Astrocyte (in vitro differentiated cells and primary cell): ENCODE measurements around the gene RASGRF2. TPM values are rescaled to one million over a fixed set of nuclear protein-coding genes. Genes with fewer than 3 reads are reported as not detected.

Experiments
- DNase-seq: peaks from one replicate; pipeline ENCODE4 v3.0.0-alpha.2; 2010; ENCODE audit warnings: low read depth
- FAIRE-seq: peaks from 2 replicates; lab custom pipeline; 2011; peaks lifted over from hg19 to GRCh38; lab: Jason Lieb, UNC
- H2AFZ ChIP-seq: 2 replicates; pipeline ENCODE4 v1.6.0; 2012; ENCODE audit warnings: low read depth, low read length, inconsistent platforms
- H3K27ac ChIP-seq: 2 replicates; pipeline ENCODE4 v1.5.1; 2011; ENCODE audit warnings: low read depth, low read length, inconsistent platforms
- H3K27me3 ChIP-seq: 2 replicates; pipeline ENCODE4 v1.6.0; 2011; ENCODE audit warnings: low read length, inconsistent platforms; ENCODE audit not compliant: insufficient read depth
- H3K36me3 ChIP-seq: 2 replicates; pipeline ENCODE4 v1.5.1; 2011; ENCODE audit warnings: low read length, inconsistent platforms; ENCODE audit not compliant: insufficient read depth
- H3K4me1 ChIP-seq: 2 replicates; pipeline ENCODE4 v1.5.1; 2011; ENCODE audit warnings: low read length, inconsistent platforms; ENCODE audit not compliant: insufficient read depth
- H3K4me2 ChIP-seq: 2 replicates; pipeline ENCODE4 v1.6.0; 2012; ENCODE audit warnings: low read length, inconsistent platforms
- H3K4me3 ChIP-seq: 2 replicates; pipeline ENCODE4 v1.5.1; 2011; ENCODE audit warnings: low read depth, mild to moderate bottlenecking, low read length, inconsistent platforms; ENCODE audit not compliant: insufficient read depth
- H3K79me2 ChIP-seq: 2 replicates; pipeline ENCODE4 v1.6.0; 2012; ENCODE audit warnings: mild to moderate bottlenecking, low read length, inconsistent platforms; ENCODE audit not compliant: insufficient read depth
- H3K9ac ChIP-seq: 2 replicates; pipeline ENCODE4 v1.6.0; 2012; ENCODE audit warnings: mild to moderate bottlenecking, low read length, inconsistent platforms
- H3K9me3 ChIP-seq: 2 replicates; pipeline ENCODE4 v1.5.1; 2012; ENCODE audit warnings: low read depth, mild to moderate bottlenecking, low read length, inconsistent platforms; ENCODE audit not compliant: insufficient read depth
- H4K20me1 ChIP-seq: 2 replicates; pipeline ENCODE4 v1.6.0; 2012; ENCODE audit warnings: low read length, inconsistent platforms; ENCODE audit not compliant: insufficient read depth
- H3K27ac Mint-ChIP-seq: one replicate; pipeline ENCODE4 v1.8.0; 2021; ENCODE audit warnings: mild to moderate bottlenecking, mixed read lengths; ENCODE audit not compliant: unreplicated experiment
- H3K27me3 Mint-ChIP-seq: one replicate; pipeline ENCODE4 v1.8.0; 2021; ENCODE audit warnings: low read depth, mixed read lengths; ENCODE audit not compliant: unreplicated experiment
- H3K36me3 Mint-ChIP-seq: one replicate; pipeline ENCODE4 v1.8.0; 2021; ENCODE audit warnings: low read depth, mixed read lengths; ENCODE audit not compliant: unreplicated experiment
- H3K4me1 Mint-ChIP-seq: one replicate; pipeline ENCODE4 v1.8.0; 2021; ENCODE audit warnings: low read depth, mixed read lengths; ENCODE audit not compliant: unreplicated experiment
- H3K4me3 Mint-ChIP-seq: one replicate; pipeline ENCODE4 v1.8.0; 2021; ENCODE audit warnings: mild to moderate bottlenecking, moderate library complexity, mixed read lengths; ENCODE audit not compliant: unreplicated experiment
- H3K9me3 Mint-ChIP-seq: one replicate; pipeline ENCODE4 v1.8.0; 2021; ENCODE audit warnings: mild to moderate bottlenecking, mixed read lengths; ENCODE audit not compliant: unreplicated experiment
- CTCF ChIP-seq: IDR thresholded peaks from 2 replicates; pipeline ENCODE4 v1.5.1; 2011; ENCODE audit warnings: low read depth, mild to moderate bottlenecking, inconsistent platforms, low read length, moderate library complexity; ENCODE audit not compliant: insufficient read depth
- EZH2 ChIP-seq: IDR thresholded peaks from 2 replicates; pipeline ENCODE4 v1.6.1; 2012; ENCODE audit warnings: mild to moderate bottlenecking, low read length, inconsistent platforms; ENCODE audit not compliant: insufficient read depth
- total RNA-seq: library from RNA; stranded (reverse); gene quantifications from 2 replicates; pipeline ENCODE4 v1.2.1, GENCODE V29; 2021

Gene RASGRF2
- total RNA-seq, 1 donor from 2014 or later = 8.0 TPM

- no peak overlapping the region for H3K4me3 ChIP-seq
- H3K36me3 Mint-ChIP-seq = peaks cover 7% of the 10 kb centered on the region
- H3K79me2 ChIP-seq = no peaks in the 10 kb centered on the region
- no peaks in the 10 kb centered on the region for H3K36me3 ChIP-seq
- H3K27me3 ChIP-seq = no peaks in the 10 kb centered on the region
- no peaks in the 10 kb centered on the region for H4K20me1 ChIP-seq
- DNase-seq (no peak), FAIRE-seq (no peak)
- no peak overlapping the region for H3K27ac ChIP-seq
- no peak overlapping the region for H3K9ac ChIP-seq
- peaks cover 9% of the 10 kb centered on the region for H3K4me1 Mint-ChIP-seq
- H3K4me1 ChIP-seq = no peaks in the 10 kb centered on the region
- no peak for TF ChIP-seq EZH2
- peaks cover 2% of the 10 kb centered on the region for H3K9me3 Mint-ChIP-seq
- no peaks in the 10 kb centered on the region for H3K9me3 ChIP-seq
- H3K27ac Mint-ChIP-seq = no peak overlapping the region
- no peaks in the 10 kb centered on the region for H3K27me3 Mint-ChIP-seq
- no peak overlapping the region for H3K4me2 ChIP-seq
- no peak overlapping the region for H2AFZ ChIP-seq
- H3K4me3 Mint-ChIP-seq = no peak overlapping the region
Observed at GRCh38 chr5:81086881-81087281, 126.7 kb downstream of the RASGRF2 start.

- no peaks in the 10 kb centered on the region for H3K79me2 ChIP-seq
- H3K36me3 ChIP-seq = no peaks in the 10 kb centered on the region
- Mint-ChIP-seq H3K4me3 (no peak overlapping the region), H3K27me3 (no peaks in the 10 kb centered on the region), H3K4me1 (peaks cover 9% of the 10 kb centered on the region), H3K9me3 (no peaks in the 10 kb centered on the region), H3K36me3 (peaks cover 8% of the 10 kb centered on the region), H3K27ac (no peak overlapping the region)
- no peak overlapping the region for H3K4me2 ChIP-seq
- no peak for DNase-seq
- H3K9ac ChIP-seq = no peak overlapping the region
- FAIRE-seq = no peak
- H3K4me1 ChIP-seq = no peaks in the 10 kb centered on the region
- H3K27ac ChIP-seq = no peak overlapping the region
- no peaks in the 10 kb centered on the region for H3K27me3 ChIP-seq
- H2AFZ ChIP-seq = no peak overlapping the region
- no peak overlapping the region for H3K4me3 ChIP-seq
- H3K9me3 ChIP-seq = no peaks in the 10 kb centered on the region
- H4K20me1 ChIP-seq = no peaks in the 10 kb centered on the region
- TF ChIP-seq EZH2 (no peak), CTCF (no peak)
Observed at GRCh38 chr5:81091199-81091598, 131.0 kb downstream of the RASGRF2 start.

- H3K9me3 Mint-ChIP-seq = no peaks in the 10 kb centered on the region
- Histone ChIP-seq H4K20me1 (no peaks in the 10 kb centered on the region), H3K27me3 (no peaks in the 10 kb centered on the region), H3K36me3 (no peaks in the 10 kb centered on the region), H3K27ac (no peak overlapping the region), H3K4me3 (no peak overlapping the region), H2AFZ (no peak overlapping the region), H3K9ac (no peak overlapping the region), H3K4me1 (no peaks in the 10 kb centered on the region), H3K4me2 (no peak overlapping the region), H3K79me2 (no peaks in the 10 kb centered on the region), H3K9me3 (no peaks in the 10 kb centered on the region)
- H3K36me3 Mint-ChIP-seq = peaks cover 3% of the 10 kb centered on the region
- H3K27me3 Mint-ChIP-seq = no peaks in the 10 kb centered on the region
- H3K4me1 Mint-ChIP-seq = peaks cover 9% of the 10 kb centered on the region
- no peak overlapping the region for H3K27ac Mint-ChIP-seq
- TF ChIP-seq EZH2 (no peak), CTCF (no peak)
- no peak for DNase-seq
- FAIRE-seq = no peak
- H3K4me3 Mint-ChIP-seq = no peak overlapping the region
Observed at GRCh38 chr5:81093536-81094196, 133.5 kb downstream of the RASGRF2 start.
